Uterus (tissue), 4 donors: Measurements from ENCODE around the gene CDT1. TPM values are rescaled to one million over a fixed set of nuclear protein-coding genes. Genes with fewer than 3 reads are reported as not detected.

Experiments used
- DNase-seq, 2 donors: peaks; one replicate each; pipeline ENCODE4 v3.0.0-alpha.2; 2019 to 2020
- H3K27ac ChIP-seq, 2 donors: fragments of 200-600 bp; sonication (generic); 1 replicate in 1 of 2; 2 replicates in 1 of 2; pipeline ENCODE4 v1.5.1; 2016 to 2018
- H3K27me3 ChIP-seq, 2 donors: fragments of 200-600 bp; sonication (generic); one replicate each; pipeline ENCODE4 v1.5.1; 2018 to 2019; ENCODE audit warnings: control low read depth in 1 of 2
- H3K36me3 ChIP-seq, 2 donors: fragments of 200-600 bp; sonication (generic); one replicate each; pipeline ENCODE4 v1.5.1; 2019; ENCODE audit warnings: control low read depth in 1 of 2
- H3K4me1 ChIP-seq, 2 donors: fragments of 200-600 bp; sonication (generic); one replicate each; pipeline ENCODE4 v1.5.1; 2018 to 2019; ENCODE audit warnings: control low read depth in 1 of 2
- H3K4me3 ChIP-seq, 2 donors: fragments of 200-600 bp; sonication (generic); 1 replicate in 1 of 2; 2 replicates in 1 of 2; pipeline ENCODE4 v1.5.1; 2018 to 2019; ENCODE audit warnings: mild to moderate bottlenecking in 1 of 2
- H3K9me3 ChIP-seq, 2 donors: fragments of 200-600 bp; sonication (generic); one replicate each; pipeline ENCODE4 v1.5.1; 2019; ENCODE audit warnings: control low read depth in 1 of 2
- CTCF ChIP-seq, 4 experiments: fragments of 200-600 bp in 2 of 4; fragments of 450-650 bp in 2 of 4; sonication (generic) in 2 of 4; IDR thresholded peaks; one replicate each; pipeline ENCODE4 v1.5.1; 2016 to 2019; ENCODE audit warnings: antibody characterized with exemption in 4 of 4, mild to moderate bottlenecking in 2 of 4, moderate library complexity in 1 of 4
- POLR2A ChIP-seq, 2 donors: fragments of 450-650 bp; IDR thresholded peaks; one replicate each; pipeline ENCODE4 v1.6.1; 2016; ENCODE audit warnings: antibody characterized with exemption in 2 of 2, mild to moderate bottlenecking in 1 of 2, moderate library complexity in 1 of 2
- intact Hi-C: fragments of 100-400 bp; cut with DNase I; formaldehyde crosslinking; loops from one replicate; pipeline ENCODE4 v1.15.1; 2023; ENCODE audit warnings: low total_unique reads
- total RNA-seq, 4 donors: library from RNA; depleted of rRNA in 3 of 4; stranded (reverse); fragments of >200 nt in 3 of 4; gene quantifications; one replicate each; pipeline versions ENCODE4 v1.1.0 to v1.2.4, GENCODE V29; 2014 to 2023
- donor health status: DM: yes; HTN: yes; CAD: no.

CDT1 gene
- total RNA-seq, 4 donors from 2014 or later = 0.34 to 6.6 TPM; not detected in 2

- no peak for DNase-seq
Measured at GRCh38 chr16:88825146-88825545, 21.6 kb downstream of the CDT1 start.

DNA sequence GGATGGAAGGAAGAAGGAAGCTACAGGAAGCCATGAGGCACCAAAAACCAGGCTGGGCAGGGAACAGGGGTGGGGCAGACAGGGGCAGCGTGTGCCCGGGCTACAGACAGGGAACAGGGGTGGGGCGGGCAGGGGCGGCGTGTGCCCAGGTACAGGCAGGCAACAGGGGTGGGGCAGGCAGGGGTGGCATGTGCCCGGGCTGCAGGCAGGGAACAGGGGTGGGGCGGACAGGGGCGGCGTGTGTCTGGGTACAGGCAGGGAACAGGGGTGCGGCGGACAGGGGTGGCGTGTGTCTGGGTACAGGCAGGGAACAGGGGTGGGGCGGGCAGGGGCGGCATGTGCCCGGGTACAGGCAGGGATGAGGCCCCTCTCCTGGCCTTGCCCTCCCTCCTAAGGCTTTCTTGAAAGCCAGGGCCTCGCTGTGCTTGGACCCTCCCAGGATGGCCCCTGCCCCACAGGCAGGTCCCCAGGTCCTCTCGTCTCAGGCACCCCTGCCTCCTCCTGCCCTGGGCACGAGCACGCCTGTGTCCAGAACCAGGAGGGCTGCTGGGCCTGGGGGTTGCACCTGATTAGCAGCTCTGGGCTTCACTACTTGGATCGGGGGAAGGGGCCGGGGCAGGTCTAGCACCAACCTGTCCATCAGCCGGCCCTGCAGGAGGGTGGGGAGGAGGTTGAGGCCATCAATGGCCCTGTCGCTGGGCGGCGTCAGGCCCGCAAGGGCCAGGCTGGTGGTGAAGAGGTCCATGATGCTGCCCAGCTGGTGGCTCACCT, 22.7 kb downstream of the CDT1 start:
- no peak overlapping the region for H3K4me3 ChIP-seq
- DNase-seq = no peak
- H3K27ac ChIP-seq = no peak overlapping the region
- H3K36me3 ChIP-seq = no peaks in the 10 kb centered on the region
- no peaks in the 10 kb centered on the region for H3K27me3 ChIP-seq
- intact Hi-C loops = no loop called here
- no peaks in the 10 kb centered on the region for H3K4me1 ChIP-seq
- no peaks in the 10 kb centered on the region for H3K9me3 ChIP-seq
- no peak for TF ChIP-seq CTCF (IDR thresholded peaks at IDR 0.05)
- TF ChIP-seq POLR2A (IDR thresholded peaks at IDR 0.05) = no peak

More at GRCh38 chr16:88825146-88825545, 21.6 kb downstream of the CDT1 start:
- H3K4me3 ChIP-seq = no peak overlapping the region
- H3K27me3 ChIP-seq = no peaks in the 10 kb centered on the region
- no peak for TF ChIP-seq POLR2A (IDR thresholded peaks at IDR 0.05)
- TF ChIP-seq CTCF (IDR thresholded peaks at IDR 0.05) = no peak
- no peak overlapping the region for H3K27ac ChIP-seq
- no peaks in the 10 kb centered on the region for H3K36me3 ChIP-seq
- no peaks in the 10 kb centered on the region for H3K4me1 ChIP-seq
- intact Hi-C loops = no loop called here
- H3K9me3 ChIP-seq = no peaks in the 10 kb centered on the region

- no peak overlapping the region for H3K27ac ChIP-seq
- H3K4me1 ChIP-seq = no peaks in the 10 kb centered on the region
- H3K27me3 ChIP-seq = no peaks in the 10 kb centered on the region
- DNase-seq = no peak
- H3K36me3 ChIP-seq = no peaks in the 10 kb centered on the region
- intact Hi-C loops = no loop called here
- no peak for TF ChIP-seq CTCF (IDR thresholded peaks at IDR 0.05)
- no peak for TF ChIP-seq POLR2A (IDR thresholded peaks at IDR 0.05)
- H3K9me3 ChIP-seq = no peaks in the 10 kb centered on the region
- H3K4me3 ChIP-seq = no peak overlapping the region
Measured at GRCh38 chr16:88827727-88828126, 24.1 kb downstream of the CDT1 start.

DNA sequence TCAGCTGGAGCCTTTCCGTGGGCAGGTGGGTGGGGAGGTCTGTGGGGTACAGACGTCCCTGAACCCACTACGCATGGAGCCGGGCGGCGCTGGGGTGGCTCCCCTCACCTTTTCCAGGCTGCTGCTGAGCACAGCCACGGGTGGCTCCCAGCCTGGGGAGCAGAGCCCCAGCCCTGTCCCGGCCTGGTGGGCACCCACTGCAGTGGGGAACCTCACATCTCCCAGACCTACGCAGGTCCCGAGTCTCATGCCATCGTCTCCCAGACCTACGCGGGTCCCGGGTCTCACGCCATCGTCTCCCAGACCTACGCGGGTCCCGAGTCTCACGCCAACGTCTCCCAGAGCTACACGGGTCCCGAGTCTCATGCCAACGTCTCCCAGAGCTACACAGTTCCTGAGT, 25.1 kb downstream of the CDT1 start:
- Histone ChIP-seq H3K4me1 (no peaks in the 10 kb centered on the region), H3K27ac (no peak overlapping the region), H3K36me3 (no peaks in the 10 kb centered on the region), H3K9me3 (no peaks in the 10 kb centered on the region), H3K27me3 (no peaks in the 10 kb centered on the region), H3K4me3 (no peak overlapping the region)
- DNase-seq = no peak
- intact Hi-C loops = no loop called here
- no peak for TF ChIP-seq CTCF (IDR thresholded peaks at IDR 0.05)
- no peak for TF ChIP-seq POLR2A (IDR thresholded peaks at IDR 0.05)

GRCh38 chr16:88830258-88830657, 26.7 kb downstream of the CDT1 start:
- TF ChIP-seq CTCF (IDR thresholded peaks at IDR 0.05) (no peak), POLR2A (IDR thresholded peaks at IDR 0.05) (no peak)
- H3K36me3 ChIP-seq = no peaks in the 10 kb centered on the region

More at GRCh38 chr16:88830258-88830657, 26.7 kb downstream of the CDT1 start:
- Histone ChIP-seq H3K27ac (no peak overlapping the region), H3K27me3 (no peaks in the 10 kb centered on the region), H3K4me3 (no peak overlapping the region), H3K9me3 (no peaks in the 10 kb centered on the region), H3K4me1 (no peaks in the 10 kb centered on the region)
- DNase-seq = no peak
- intact Hi-C loops = no loop called here
